WTC11 (cell line): Measurements from ENCODE around the gene OR10G8. TPM values are rescaled to one million over a fixed set of nuclear protein-coding genes. Genes with fewer than 3 reads are reported as not detected.
"Not testable (repeated sequence)": the region's sequence is repeated elsewhere in the genome, so short reads cannot be mapped to it uniquely, and the experiment has no call there.

Experiments used
- ATAC-seq: fragments of 200-7000 bp; cut with Tn5 transposase; 2 replicates; pipeline ENCODE4 v1.10.0; 2021; ENCODE audit warnings: mild to moderate bottlenecking, moderate library complexity
- CTCF ChIA-PET: fragments of 300-600 bp; sonication (Branson Sonifier 250); formaldehyde crosslinking; loops from one replicate; lab custom pipeline; 2021; ENCODE audit warnings: antibody characterized with exemption; lab: Charles Lee
- POLR2A ChIA-PET: fragments of 350-600 bp; sonication (Branson Sonifier 250); formaldehyde crosslinking; loops from one replicate; lab custom pipeline; 2021; ENCODE audit warnings: antibody characterized with exemption; lab: Charles Lee
- DNase-seq: peaks from one replicate; pipeline ENCODE4 v3.0.0; 2021; ENCODE audit warnings: low spot score
- H3K27ac Mint-ChIP-seq: 2 replicates; pipeline ENCODE4 v1.8.0; 2021; ENCODE audit warnings: mixed read lengths
- H3K27me3 Mint-ChIP-seq: 2 replicates; pipeline ENCODE4 v1.8.0; 2021; ENCODE audit warnings: low read depth, mild to moderate bottlenecking, moderate library complexity, mixed read lengths
- H3K36me3 Mint-ChIP-seq: 2 replicates; pipeline ENCODE4 v1.8.0; 2021; ENCODE audit warnings: mixed read lengths
- H3K4me1 Mint-ChIP-seq: 2 replicates; pipeline ENCODE4 v1.8.0; 2022; ENCODE audit warnings: mixed read lengths
- H3K4me3 Mint-ChIP-seq: 2 replicates; pipeline ENCODE4 v1.8.0; 2021; ENCODE audit warnings: mild to moderate bottlenecking, moderate library complexity, mixed read lengths
- H3K9me3 Mint-ChIP-seq: 2 replicates; pipeline ENCODE4 v1.8.0; 2021; ENCODE audit warnings: mixed read lengths
- ARID4B ChIP-seq: sonication (generic); formaldehyde crosslinking; IDR thresholded peaks from 2 replicates; pipeline ENCODE4 v1.8.0; 2023; ENCODE audit warnings: missing genetic modification reagents, mild to moderate bottlenecking, borderline replicate concordance
- ATF3 ChIP-seq: sonication (generic); formaldehyde crosslinking; conservative IDR thresholded peaks from 2 replicates; pipeline ENCODE4 v1.8.1; 2022; ENCODE audit warnings: mild to moderate bottlenecking, missing genetic modification reagents
- CTCF ChIP-seq: fragments of 200-600 bp; IDR thresholded peaks from 2 replicates; pipeline ENCODE4 v1.8.0; 2022; ENCODE audit warnings: antibody characterized with exemption
- ELF4 ChIP-seq: sonication (generic); formaldehyde crosslinking; IDR thresholded peaks from 2 replicates; pipeline ENCODE4 v1.8.1; 2022; ENCODE audit warnings: low read depth, mild to moderate bottlenecking, moderate library complexity, missing genetic modification reagents
- GRHL2 ChIP-seq: fragments of 250-450 bp; sonication (Bioruptor Pico); IDR thresholded peaks from 2 replicates; pipeline ENCODE4 v1.8.0; 2022; ENCODE audit warnings: mild to moderate bottlenecking, moderate library complexity; ENCODE audit not compliant: insufficient replicate concordance, severe bottlenecking
- IRF1 ChIP-seq: sonication (generic); formaldehyde crosslinking; IDR thresholded peaks from 2 replicates; pipeline ENCODE4 v1.8.0; 2023; ENCODE audit warnings: missing genetic modification reagents
- NFE2L1 ChIP-seq: sonication (generic); formaldehyde crosslinking; IDR thresholded peaks from 2 replicates; pipeline ENCODE4 v1.8.1; 2023; ENCODE audit warnings: missing genetic modification reagents
- OVOL2 ChIP-seq: fragments of 250-450 bp; sonication (Bioruptor Pico); IDR thresholded peaks from 2 replicates; pipeline ENCODE4 v1.9.0; 2021; ENCODE audit warnings: mild to moderate bottlenecking, borderline replicate concordance
- RORB ChIP-seq: fragments of 250-450 bp; sonication (Bioruptor Pico); IDR thresholded peaks from 2 replicates; pipeline ENCODE4 v1.9.0; 2021; ENCODE audit warnings: mild to moderate bottlenecking
- TEAD1 ChIP-seq: sonication (generic); formaldehyde crosslinking; IDR thresholded peaks from 2 replicates; pipeline ENCODE4 v1.8.0; 2022; ENCODE audit warnings: mild to moderate bottlenecking, missing genetic modification reagents
- TP53 ChIP-seq: sonication (generic); formaldehyde crosslinking; IDR thresholded peaks from 2 replicates; pipeline ENCODE4 v1.8.1; 2023; ENCODE audit warnings: mild to moderate bottlenecking, missing genetic modification reagents
- ZMAT4 ChIP-seq: fragments of 250-450 bp; sonication (Bioruptor Pico); IDR thresholded peaks from 2 replicates; pipeline ENCODE4 v1.9.0; 2021; ENCODE audit warnings: mild to moderate bottlenecking
- ZNF263 ChIP-seq: sonication (generic); formaldehyde crosslinking; IDR thresholded peaks from 2 replicates; pipeline ENCODE4 v1.8.1; 2022; ENCODE audit warnings: low read depth, mild to moderate bottlenecking, moderate library complexity, missing genetic modification reagents
- ZNF317 ChIP-seq: sonication (generic); formaldehyde crosslinking; IDR thresholded peaks from 2 replicates; pipeline ENCODE4 v1.8.1; 2023; ENCODE audit warnings: low read depth, mild to moderate bottlenecking, moderate library complexity, missing genetic modification reagents, borderline replicate concordance
- total RNA-seq: library from RNA; stranded (reverse); gene quantifications from 3 replicates; pipeline ENCODE4 v1.2.3, GENCODE V29; 2021

Gene OR10G8
- total RNA-seq, 1 experiment from 2014 or later: not detected

GRCh38 chr11:123995119-123995518 lies 31.5 kb upstream of the OR10G8 start, which contains the start of gene OR10G6:
Gene OR10G6, minus strand, starts transcription at chr11:123995161. Its CDS starts 0 bp downstream, at chr11:123995161.
- DNase-seq: no peak
- no peak within 1 kb of the TSS for H3K4me3 Mint-ChIP-seq
- POLR2A ChIA-PET: no interaction called here
- H3K27ac Mint-ChIP-seq: no peak within 1 kb of the TSS
- no peak for ATAC-seq
- H3K36me3 Mint-ChIP-seq: no peaks in the 10 kb centered on the region
- 0 out of 2 replicates have a peak, but pooled peaks cover 3% of the 10 kb centered on the region for H3K4me1 Mint-ChIP-seq
- TF ChIP-seq ZMAT4 (CRISPR knock-in tag) (no peak), IRF1 (CRISPR knock-in tag) (no peak), TP53 (CRISPR knock-in tag) (no peak), ZNF263 (CRISPR knock-in tag) (no peak)
- TF ChIP-seq, all 79 proteins: peak for 0
- Mint-ChIP-seq H3K9me3 (no peaks in the 10 kb centered on the region), H3K27me3 (no peaks in the 10 kb centered on the region)
- CTCF ChIA-PET: no interaction called here

- ChIA-PET POLR2A (no interaction called here), CTCF (no interaction called here)
- Mint-ChIP-seq H3K27ac (no peak within 1 kb of the TSS), H3K27me3 (no peaks in the 10 kb centered on the region), H3K9me3 (no peaks in the 10 kb centered on the region), H3K4me1 (peaks cover 14% of the 10 kb centered on the region), H3K4me3 (no peak within 1 kb of the TSS), H3K36me3 (no peaks in the 10 kb centered on the region)
- DNase-seq (no peak), ATAC-seq (no peak)
- TF ChIP-seq ARID4B (CRISPR knock-in tag) (no peak), CTCF (no peak), RORB (CRISPR knock-in tag) (no peak), GRHL2 (no peak), ZNF317 (CRISPR knock-in tag) (no peak), TEAD1 (CRISPR knock-in tag) (no peak), NFE2L1 (CRISPR knock-in tag) (no peak), ELF4 (CRISPR knock-in tag) (no peak), ATF3 (CRISPR knock-in tag) (no peak), OVOL2 (no peak)
These were observed 13.9 kb upstream of the OR10G8 start, which contains the start of gene OR10G4 for GRCh38 chr11:124012697-124013096. Gene OR10G4, plus strand, starts transcription at chr11:124012997. Its CDS starts 2,578 bp downstream, at chr11:124015575.

GRCh38 chr11:124015837-124016236 lies 10.8 kb upstream of the OR10G8 start:
- POLR2A ChIA-PET, H3K4me3 Mint-ChIP-seq, ATAC-seq, DNase-seq, H3K9me3 Mint-ChIP-seq, CTCF ChIA-PET, H3K27me3 Mint-ChIP-seq, H3K36me3 Mint-ChIP-seq, H3K27ac Mint-ChIP-seq: not testable (repeated sequence)
- H3K4me1 Mint-ChIP-seq: peaks cover 14% of the 10 kb centered on the region
